Measurements from ENCODE around the gene CACNA1C. TPM values are rescaled to one million over a fixed set of nuclear protein-coding genes. Genes with fewer than 3 reads are reported as not detected.

The CACNA1C gene
- total RNA-seq, 1 experiment from 2014 or later, result 1.1 TPM

DNA sequence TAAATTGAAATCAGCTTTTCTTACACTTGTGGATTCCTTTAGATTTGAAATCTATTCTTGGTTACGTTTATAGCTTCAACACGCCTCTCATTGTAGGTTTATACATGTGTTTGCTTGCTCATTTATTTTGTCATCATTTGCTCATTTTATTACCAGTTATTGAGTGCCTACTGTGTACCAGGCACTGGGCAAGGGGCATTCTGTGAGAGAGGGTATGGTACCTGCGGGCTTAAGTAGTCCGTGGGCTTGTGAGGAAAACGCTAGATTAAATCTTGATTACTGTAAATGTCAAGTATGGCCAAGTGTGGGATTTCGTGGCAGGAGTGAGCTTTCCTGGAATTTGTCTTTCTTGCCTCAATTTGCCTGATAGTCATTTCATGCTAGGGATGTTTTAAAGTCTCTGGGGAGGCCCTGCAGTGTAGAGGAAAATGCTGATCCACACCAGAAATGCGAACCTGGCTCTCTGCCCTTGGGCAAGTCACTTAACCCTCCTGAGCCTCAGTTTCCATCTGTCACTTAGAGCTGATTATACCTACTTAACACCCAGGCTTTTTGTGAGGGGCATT lies 92.7 kb downstream of the CACNA1C start:
- Histone ChIP-seq H3K4me2 (ENCODE audit: insufficient read depth, insufficient read length, low read length) (no peak overlapping the region), H4K20me1 (ENCODE audit: control insufficient read depth, insufficient read depth, insufficient read length) (no peaks in the 10 kb centered on the region), H3K4me1 (ENCODE audit: insufficient read depth, low read length) (no peaks in the 10 kb centered on the region), H2BK12ac (ENCODE audit: insufficient read length, low read depth, low read length) (no peak overlapping the region), H3K79me1 (ENCODE audit: insufficient read depth, low read depth, low read length, poor library complexity, severe bottlenecking) (no peaks in the 10 kb centered on the region), H2AK5ac (ENCODE audit: insufficient read length, low read length) (no peak overlapping the region), H3K23me2 (ENCODE audit: insufficient read length, low read depth, low read length, poor library complexity, severe bottlenecking) (no peaks in the 10 kb centered on the region), H4K91ac (ENCODE audit: insufficient read length, low read depth, low read length) (no peak overlapping the region), H3K4ac (ENCODE audit: low read depth, low read length) (no peak overlapping the region), H2BK15ac (ENCODE audit: low read depth, low read length) (no peak overlapping the region), H3K23ac (ENCODE audit: insufficient read length, low read depth, low read length) (no peak overlapping the region), H3T11ph (ENCODE audit: low read length) (no peak overlapping the region), H4K8ac (replicated peaks; ENCODE audit: insufficient read length, low read depth, low read length) (no peak overlapping the region), H3K27ac (ENCODE audit: insufficient read length, low read depth, low read length) (no peak overlapping the region), H3K18ac (ENCODE audit: insufficient read length, low read depth, low read length) (no peak overlapping the region), H2AFZ (ENCODE audit: low read length) (no peak overlapping the region), H3K9me3 (ENCODE audit: control insufficient read depth, low read depth, low read length) (no peaks in the 10 kb centered on the region), H2BK20ac (ENCODE audit: low read depth, low read length, poor library complexity, severe bottlenecking) (no peak overlapping the region), H3K9ac (ENCODE audit: extremely low read depth, insufficient read length, low read length) (no peak overlapping the region), H3K56ac (ENCODE audit: insufficient read length, low read depth, low read length) (no peak overlapping the region), H2BK5ac (ENCODE audit: insufficient read length, low read length) (no peak overlapping the region), H2BK120ac (ENCODE audit: low read depth, low read length, poor library complexity, severe bottlenecking) (no peak overlapping the region), H3K27me3 (ENCODE audit: insufficient read depth, low read length) (no peaks in the 10 kb centered on the region), H3K14ac (ENCODE audit: insufficient read depth, low read length) (no peak overlapping the region), H3K79me2 (ENCODE audit: insufficient read depth, low read length) (no peaks in the 10 kb centered on the region), H4K5ac (ENCODE audit: insufficient read length, low read depth, low read length) (no peak overlapping the region)
- no peak for DNase-seq
- Mint-ChIP-seq H3K9me3 (no peaks in the 10 kb centered on the region), H3K27ac (no peak overlapping the region), H3K36me3 (ENCODE audit: insufficient read depth in 1 of 3, low read depth in 3 of 3) (no peaks in the 10 kb centered on the region), H3K4me3 (no peak overlapping the region), H3K4me1 (peaks cover 11 to 13% of the 10 kb centered on the region in 2 experiments), H3K27me3 (ENCODE audit: low read depth) (peaks cover 5% of the 10 kb centered on the region)
- TF ChIP-seq, protein P1, sequence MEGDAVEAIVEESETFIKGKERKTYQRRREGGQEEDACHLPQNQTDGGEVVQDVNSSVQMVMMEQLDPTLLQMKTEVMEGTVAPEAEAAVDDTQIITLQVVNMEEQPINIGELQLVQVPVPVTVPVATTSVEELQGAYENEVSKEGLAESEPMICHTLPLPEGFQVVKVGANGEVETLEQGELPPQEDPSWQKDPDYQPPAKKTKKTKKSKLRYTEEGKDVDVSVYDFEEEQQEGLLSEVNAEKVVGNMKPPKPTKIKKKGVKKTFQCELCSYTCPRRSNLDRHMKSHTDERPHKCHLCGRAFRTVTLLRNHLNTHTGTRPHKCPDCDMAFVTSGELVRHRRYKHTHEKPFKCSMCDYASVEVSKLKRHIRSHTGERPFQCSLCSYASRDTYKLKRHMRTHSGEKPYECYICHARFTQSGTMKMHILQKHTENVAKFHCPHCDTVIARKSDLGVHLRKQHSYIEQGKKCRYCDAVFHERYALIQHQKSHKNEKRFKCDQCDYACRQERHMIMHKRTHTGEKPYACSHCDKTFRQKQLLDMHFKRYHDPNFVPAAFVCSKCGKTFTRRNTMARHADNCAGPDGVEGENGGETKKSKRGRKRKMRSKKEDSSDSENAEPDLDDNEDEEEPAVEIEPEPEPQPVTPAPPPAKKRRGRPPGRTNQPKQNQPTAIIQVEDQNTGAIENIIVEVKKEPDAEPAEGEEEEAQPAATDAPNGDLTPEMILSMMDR (conservative IDR thresholded peaks at IDR 0.05), result no peak
- no CpG with 5 or more reads among the region's 7 CpGs for WGBS (ENCODE audit: extremely low coverage, insufficient read length, low lambda C conversion rate)

Data from H9 (cell line).